Measurements from ENCODE around the gene MYO5C.

MYO5C gene

DNA sequence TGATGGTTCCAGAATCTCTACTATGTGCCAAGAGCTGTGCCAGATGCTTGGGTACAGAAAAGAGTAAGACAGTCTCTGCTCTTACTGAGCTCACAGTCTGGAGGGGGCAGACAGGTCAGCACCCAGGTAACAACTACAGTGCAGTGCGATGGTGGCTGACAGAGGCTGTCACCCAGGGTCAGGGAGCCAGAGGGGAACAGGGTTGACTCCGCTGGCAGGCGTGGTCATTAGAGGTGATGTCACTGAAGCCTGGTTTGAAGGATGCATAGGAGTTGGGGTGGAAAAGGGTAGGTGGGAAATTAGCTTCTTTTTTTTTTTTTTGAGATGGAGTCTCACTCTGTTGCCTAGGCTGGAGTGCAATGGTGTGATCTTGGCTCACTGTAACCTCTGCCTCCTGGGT lies 136.0 kb downstream of the MYO5C start:
- H4K20me1 ChIP-seq (ENCODE audit: insufficient read depth, low read length), result peaks cover 3% of the 10 kb centered on the region
- TF ChIP-seq, protein P1, sequence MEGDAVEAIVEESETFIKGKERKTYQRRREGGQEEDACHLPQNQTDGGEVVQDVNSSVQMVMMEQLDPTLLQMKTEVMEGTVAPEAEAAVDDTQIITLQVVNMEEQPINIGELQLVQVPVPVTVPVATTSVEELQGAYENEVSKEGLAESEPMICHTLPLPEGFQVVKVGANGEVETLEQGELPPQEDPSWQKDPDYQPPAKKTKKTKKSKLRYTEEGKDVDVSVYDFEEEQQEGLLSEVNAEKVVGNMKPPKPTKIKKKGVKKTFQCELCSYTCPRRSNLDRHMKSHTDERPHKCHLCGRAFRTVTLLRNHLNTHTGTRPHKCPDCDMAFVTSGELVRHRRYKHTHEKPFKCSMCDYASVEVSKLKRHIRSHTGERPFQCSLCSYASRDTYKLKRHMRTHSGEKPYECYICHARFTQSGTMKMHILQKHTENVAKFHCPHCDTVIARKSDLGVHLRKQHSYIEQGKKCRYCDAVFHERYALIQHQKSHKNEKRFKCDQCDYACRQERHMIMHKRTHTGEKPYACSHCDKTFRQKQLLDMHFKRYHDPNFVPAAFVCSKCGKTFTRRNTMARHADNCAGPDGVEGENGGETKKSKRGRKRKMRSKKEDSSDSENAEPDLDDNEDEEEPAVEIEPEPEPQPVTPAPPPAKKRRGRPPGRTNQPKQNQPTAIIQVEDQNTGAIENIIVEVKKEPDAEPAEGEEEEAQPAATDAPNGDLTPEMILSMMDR (IDR thresholded peaks at IDR 0.05; ENCODE audit: low read depth, low read length), result no peak
- TF ChIP-seq EZH2phosphoT487 (IDR thresholded peaks at IDR 0.05; ENCODE audit: low read depth), result no peak
- 0 out of 2 replicates have a peak, but pooled peaks cover 2% of the 10 kb centered on the region for H3K4me1 ChIP-seq (ENCODE audit: low read length)
- H3K4me3 ChIP-seq (ENCODE audit: low read length), result no peak overlapping the region
- no peak overlapping the region for H2AFZ ChIP-seq (ENCODE audit: low read depth, low read length)
- H3K27ac ChIP-seq (ENCODE audit: low read length), result no peak overlapping the region
- peaks cover 14% of the 10 kb centered on the region for H3K36me3 ChIP-seq (replicated peaks; ENCODE audit: low read depth, low read length)
- H3K9me3 ChIP-seq (ENCODE audit: insufficient read depth, low read length), result no peaks in the 10 kb centered on the region
- no peaks in the 10 kb centered on the region for H3K27me3 ChIP-seq (ENCODE audit: low read depth, low read length)
- H3K9ac ChIP-seq (ENCODE audit: low read length), result no peak overlapping the region
- H3K79me2 ChIP-seq (ENCODE audit: low read length), result peaks cover 3% of the 10 kb centered on the region; the same call in 1 of the 2 replicates
- H3K4me2 ChIP-seq (ENCODE audit: low read length), result no peak overlapping the region

DNA sequence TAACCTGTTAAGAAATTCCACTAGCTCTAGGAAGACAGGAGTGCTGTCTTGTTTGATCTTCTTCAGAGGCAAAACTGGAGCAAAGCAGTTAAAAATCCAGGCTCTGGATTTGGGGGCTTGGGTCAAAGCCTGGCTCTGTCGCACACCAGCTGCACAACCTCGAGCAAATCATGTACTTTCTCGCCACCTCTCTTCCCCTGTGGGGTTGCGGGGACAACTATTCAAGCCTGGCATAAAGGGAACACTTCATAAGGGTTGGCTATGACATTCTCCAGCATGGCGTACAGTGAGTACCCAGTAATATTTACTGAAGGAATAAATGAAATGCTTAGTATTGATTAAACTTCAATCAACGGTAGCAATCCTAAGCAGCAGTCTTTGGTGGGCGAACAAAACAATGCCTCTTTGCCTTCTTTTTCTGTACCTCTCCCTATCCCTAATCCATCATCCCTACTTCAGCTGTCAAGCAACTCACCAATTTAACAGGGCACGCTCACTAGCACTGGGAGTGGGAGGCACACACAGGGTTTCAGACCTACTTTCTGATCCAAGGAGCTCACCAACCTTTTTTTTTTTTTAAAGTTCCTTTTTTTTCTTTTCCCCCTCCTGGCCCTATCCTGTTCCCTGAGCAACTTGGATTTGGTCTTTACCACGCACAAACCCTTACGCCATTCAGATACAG lies 137.4 kb downstream of the MYO5C start:
- no peak overlapping the region for H2AFZ ChIP-seq (ENCODE audit: low read depth, low read length)
- no peak overlapping the region for H3K9ac ChIP-seq (ENCODE audit: low read length)
- peaks cover 11% of the 10 kb centered on the region for H3K36me3 ChIP-seq (replicated peaks; ENCODE audit: low read depth, low read length)
- H3K27ac ChIP-seq (ENCODE audit: low read length), result no peak overlapping the region
- no peak overlapping the region for H3K4me3 ChIP-seq (ENCODE audit: low read length)
- H4K20me1 ChIP-seq (ENCODE audit: insufficient read depth, low read length), result peaks cover 3% of the 10 kb centered on the region
- TF ChIP-seq EZH2phosphoT487 (IDR thresholded peaks at IDR 0.05; ENCODE audit: low read depth), result no peak
- TF ChIP-seq, protein P1 (IDR thresholded peaks at IDR 0.05; ENCODE audit: low read depth, low read length), result no peak
- no peaks in the 10 kb centered on the region for H3K4me1 ChIP-seq (ENCODE audit: low read length)
- H3K79me2 ChIP-seq (ENCODE audit: low read length), result peaks cover 2% of the 10 kb centered on the region; the same call in 1 of the 2 replicates
- no peaks in the 10 kb centered on the region for H3K27me3 ChIP-seq (ENCODE audit: low read depth, low read length)
- no peaks in the 10 kb centered on the region for H3K9me3 ChIP-seq (ENCODE audit: insufficient read depth, low read length)
- no peak overlapping the region for H3K4me2 ChIP-seq (ENCODE audit: low read length)

DNA sequence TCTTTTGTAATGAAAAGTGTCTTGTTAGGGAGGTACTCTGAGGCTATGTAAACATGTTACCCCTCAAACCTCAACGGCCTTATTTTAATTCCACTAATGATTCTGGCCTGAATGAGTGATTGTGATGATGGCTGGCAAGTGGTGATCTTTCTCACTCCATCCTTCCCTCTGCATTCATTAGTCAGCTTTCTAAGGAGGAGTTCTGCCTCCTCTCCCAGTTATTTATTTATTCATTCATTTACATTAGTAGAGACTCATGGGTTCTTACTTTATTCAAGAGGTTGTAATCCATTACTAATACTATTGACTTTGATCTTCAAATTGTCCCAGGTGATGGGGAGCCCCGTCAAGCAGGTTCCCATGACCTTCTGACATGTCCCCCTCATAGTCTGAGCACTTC lies 139.7 kb downstream of the MYO5C start:
- Histone ChIP-seq H3K4me1 (ENCODE audit: low read length) (no peaks in the 10 kb centered on the region), H3K27ac (ENCODE audit: low read length) (no peak overlapping the region), H3K4me2 (ENCODE audit: low read length) (no peak overlapping the region), H3K4me3 (ENCODE audit: low read length) (no peak overlapping the region), H2AFZ (ENCODE audit: low read depth, low read length) (no peak overlapping the region), H3K27me3 (ENCODE audit: low read depth, low read length) (no peaks in the 10 kb centered on the region), H3K79me2 (ENCODE audit: low read length) (no peaks in the 10 kb centered on the region), H3K9ac (ENCODE audit: low read length) (no peak overlapping the region), H3K36me3 (replicated peaks; ENCODE audit: low read depth, low read length) (peaks cover 11% of the 10 kb centered on the region), H3K9me3 (ENCODE audit: insufficient read depth, low read length) (no peaks in the 10 kb centered on the region), H4K20me1 (ENCODE audit: insufficient read depth, low read length) (peaks cover 3% of the 10 kb centered on the region; the same call in 1 of the 2 replicates)
- TF ChIP-seq, protein P1 (IDR thresholded peaks at IDR 0.05; ENCODE audit: low read depth, low read length), result no peak
- TF ChIP-seq EZH2phosphoT487 (IDR thresholded peaks at IDR 0.05; ENCODE audit: low read depth), result no peak

DNA sequence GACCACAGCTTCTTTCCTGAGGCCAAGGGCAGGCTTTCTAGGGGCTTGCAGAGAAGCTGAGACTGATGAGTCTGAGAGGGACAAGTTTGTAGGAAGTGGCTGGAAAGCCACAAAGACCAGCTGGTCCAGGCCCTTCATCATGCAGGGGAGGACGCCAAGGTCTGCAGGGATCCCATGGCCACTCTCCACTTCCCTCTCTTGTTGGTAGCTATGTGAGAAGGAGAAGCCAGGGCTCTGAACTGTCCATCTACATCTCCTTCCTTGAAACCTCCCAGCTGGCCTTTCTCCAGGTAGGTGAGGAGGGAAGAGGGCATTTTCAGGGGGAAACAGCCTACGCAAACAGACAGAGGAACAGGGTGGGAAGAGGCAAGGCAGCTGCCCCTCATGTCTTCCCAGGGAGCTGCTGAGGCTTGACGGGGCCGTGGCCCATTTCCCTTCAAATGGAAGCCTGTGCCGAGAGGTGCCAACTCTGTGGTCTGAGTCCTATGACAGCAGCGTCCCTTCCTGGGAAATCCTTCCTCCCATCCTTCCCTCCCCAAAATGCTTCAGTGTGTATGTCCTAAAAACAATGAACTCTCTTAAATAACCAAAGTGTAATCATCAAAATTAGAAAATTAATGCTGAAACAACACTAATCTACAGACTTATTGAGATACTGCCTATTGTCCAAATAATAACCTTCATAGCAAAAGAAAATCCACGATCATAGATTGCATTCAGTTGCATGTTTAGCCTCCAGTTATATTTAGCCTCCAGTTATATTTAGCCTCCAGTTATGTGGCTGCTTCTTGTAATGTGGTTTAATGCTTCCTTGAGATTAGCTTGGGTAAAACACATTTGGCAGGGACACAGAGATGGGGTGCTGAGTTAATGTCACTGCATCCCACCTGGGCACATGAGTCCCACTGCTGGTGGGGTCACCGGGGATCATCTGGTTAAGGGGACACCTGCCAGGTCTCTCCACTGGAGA lies 140.4 kb downstream of the MYO5C start:
- Histone ChIP-seq H3K27me3 (ENCODE audit: low read depth, low read length) (no peaks in the 10 kb centered on the region), H3K27ac (ENCODE audit: low read length) (no peak overlapping the region), H3K9ac (ENCODE audit: low read length) (no peak overlapping the region), H3K4me2 (ENCODE audit: low read length) (no peak overlapping the region), H3K4me1 (ENCODE audit: low read length) (no peaks in the 10 kb centered on the region), H3K36me3 (replicated peaks; ENCODE audit: low read depth, low read length) (peaks cover 14% of the 10 kb centered on the region), H3K9me3 (ENCODE audit: insufficient read depth, low read length) (no peaks in the 10 kb centered on the region), H2AFZ (ENCODE audit: low read depth, low read length) (no peak overlapping the region), H3K4me3 (ENCODE audit: low read length) (no peak overlapping the region), H4K20me1 (ENCODE audit: insufficient read depth, low read length) (peaks cover 3% of the 10 kb centered on the region; the same call in 1 of the 2 replicates), H3K79me2 (ENCODE audit: low read length) (no peaks in the 10 kb centered on the region)
- TF ChIP-seq, protein P1 (IDR thresholded peaks at IDR 0.05; ENCODE audit: low read depth, low read length), result no peak
- no peak for TF ChIP-seq EZH2phosphoT487 (IDR thresholded peaks at IDR 0.05; ENCODE audit: low read depth)

Measured in OCI-LY3 (cell line).